ENCODE measurements around the gene ATG13. TPM values are rescaled to one million over a fixed set of nuclear protein-coding genes. Genes with fewer than 3 reads are reported as not detected.
A peak's percentile ranks its signal among the peaks of the same experiment; 100 is the strongest.
"Not testable (repeated sequence)": the region's sequence is repeated elsewhere in the genome, so short reads cannot be mapped to it uniquely, and the experiment has no call there.

ATG13 gene
- total RNA-seq: 10 to 100 TPM; 59.6 to 72.7 TPM
- 10 to 100 TPM; 29.9 to 46.5 TPM for polyA plus RNA-seq
- long read RNA-seq, donor 1, full-length matches to known transcripts: 34 of 81 reads
- long read RNA-seq, donor 1, partial matches to known transcripts: 19 of 81 reads
- long read RNA-seq, donor 1, other reads (novel, unspliced or antisense): 28 of 81 reads
- long read RNA-seq, donor 2, full-length matches to known transcripts: 8 of 23 reads
- long read RNA-seq, donor 2, partial matches to known transcripts: 3 of 23 reads
- long read RNA-seq, donor 2, other reads (novel, unspliced or antisense): 12 of 23 reads

- Histone ChIP-seq H3K9me3 (ENCODE audit: control insufficient read depth, low read length) (no peaks in the 10 kb centered on the region), H3K27ac (ENCODE audit: low read depth in 1 of 2, low read length in 2 of 2) (peak within 1 kb of the TSS; percentile 80 to 96), H3K36me3 (ENCODE audit: control insufficient read depth in 1 of 2, insufficient read depth in 2 of 2, low read length in 1 of 2) (no peaks in the 10 kb centered on the region), H3K4me3 (ENCODE audit: low read length in 2 of 2) (peak within 1 kb of the TSS; percentile 95 to 100), H3K27me3 (ENCODE audit: control insufficient read depth in 1 of 2, insufficient read depth in 2 of 2, low read length in 1 of 2) (no peaks in the 10 kb centered on the region), H3K4me1 (ENCODE audit: control insufficient read depth in 1 of 2, insufficient read depth in 2 of 2, low read length in 2 of 2) (peaks cover 0 to 2% of the 10 kb centered on the region in 2 donors)
- 0% methylated on average over 71 to 72 of the region's 72 CpGs for WGBS, 2 donors
- peak; percentile 99 for ATAC-seq (ENCODE audit: low FRiP score)
- DNase-seq: peak; percentile 92 to 96
- intact Hi-C loops (cut with DNase I): loop anchor here in 1 of 2 donors (5.0 to 10.0 kb wide), 2 partner anchors 73 to 225 kb away; partner anchors contain the start of gene CHRM4
These were observed at the start of gene ATG13, which contains the start of gene HARBI1 for GRCh38 chr11:46617134-46617971. Gene ATG13 (plus strand): TSS chr11:46617553. CDS start chr11:46644292, 26,739 bp downstream. Gene HARBI1 (minus strand): TSS chr11:46617227. CDS start chr11:46616237, 990 bp downstream.

GRCh38 chr11:46570790-46571398 is 46.5 kb upstream of the ATG13 start:
- H3K27ac ChIP-seq (ENCODE audit: low read depth in 1 of 2, low read length in 2 of 2): no peak overlapping the region
- ATAC-seq (ENCODE audit: low FRiP score): no peak
- intact Hi-C loops (cut with DNase I): no loop called here
- peaks cover 3 to 6% of the 10 kb centered on the region in 2 donors for H3K4me1 ChIP-seq (ENCODE audit: control insufficient read depth in 1 of 2, insufficient read depth in 2 of 2, low read length in 2 of 2)
- no peak for DNase-seq
- no peaks in the 10 kb centered on the region for H3K36me3 ChIP-seq (ENCODE audit: control insufficient read depth in 1 of 2, insufficient read depth in 2 of 2, low read length in 1 of 2)
- no peaks in the 10 kb centered on the region for H3K9me3 ChIP-seq (ENCODE audit: control insufficient read depth, low read length)
- 3 to 5% methylated on average over 2 of the region's 2 CpGs for WGBS, 2 donors
- H3K27me3 ChIP-seq (ENCODE audit: control insufficient read depth in 1 of 2, insufficient read depth in 2 of 2, low read length in 1 of 2): no peaks in the 10 kb centered on the region
- H3K4me3 ChIP-seq (ENCODE audit: low read length in 2 of 2): no peak overlapping the region

- intact Hi-C loops (cut with DNase I): no loop called here
- no peak for ATAC-seq (ENCODE audit: low FRiP score)
- Histone ChIP-seq H3K36me3 (ENCODE audit: control insufficient read depth in 1 of 2, insufficient read depth in 2 of 2, low read length in 1 of 2) (no peaks in the 10 kb centered on the region), H3K27me3 (ENCODE audit: control insufficient read depth in 1 of 2, insufficient read depth in 2 of 2, low read length in 1 of 2) (no peaks in the 10 kb centered on the region), H3K4me1 (ENCODE audit: control insufficient read depth in 1 of 2, insufficient read depth in 2 of 2, low read length in 2 of 2) (peaks cover 0 to 6% of the 10 kb centered on the region in 2 donors), H3K27ac (ENCODE audit: low read depth in 1 of 2, low read length in 2 of 2) (no peak overlapping the region), H3K9me3 (ENCODE audit: control insufficient read depth, low read length) (no peaks in the 10 kb centered on the region), H3K4me3 (ENCODE audit: low read length in 2 of 2) (no peak overlapping the region)
- DNase-seq: no peak
- WGBS, 2 donors: 2% methylated on average over 1 of the region's 1 CpG
These were observed 42.7 kb upstream of the ATG13 start for GRCh38 chr11:46574656-46575055.

- H3K4me3 ChIP-seq (ENCODE audit: low read length in 2 of 2): no peak overlapping the region
- H3K4me1 ChIP-seq (ENCODE audit: control insufficient read depth in 1 of 2, insufficient read depth in 2 of 2, low read length in 2 of 2): no peaks in the 10 kb centered on the region
- intact Hi-C loops (cut with DNase I): no loop called here
- 98 to 100% methylated on average over 1 of the region's 1 CpG for WGBS, 2 donors
- H3K27ac ChIP-seq (ENCODE audit: low read depth in 1 of 2, low read length in 2 of 2): no peak overlapping the region
- ATAC-seq (ENCODE audit: low FRiP score) (no peak), DNase-seq (no peak)
- H3K36me3 ChIP-seq (ENCODE audit: control insufficient read depth in 1 of 2, insufficient read depth in 2 of 2, low read length in 1 of 2): no peaks in the 10 kb centered on the region
- H3K9me3 ChIP-seq (ENCODE audit: control insufficient read depth, low read length): no peaks in the 10 kb centered on the region
- H3K27me3 ChIP-seq (ENCODE audit: control insufficient read depth in 1 of 2, insufficient read depth in 2 of 2, low read length in 1 of 2): no peaks in the 10 kb centered on the region
These were observed 40.3 kb upstream of the ATG13 start for GRCh38 chr11:46577058-46577457.

- intact Hi-C loops (cut with DNase I): no loop called here
- 94 to 95% methylated on average over 5 of the region's 5 CpGs for WGBS, 2 donors
These were observed 34.8 kb upstream of the ATG13 start for GRCh38 chr11:46582588-46582987.

GRCh38 chr11:46583513-46583912 is 33.8 kb upstream of the ATG13 start:
- ATAC-seq (ENCODE audit: low FRiP score); H3K4me1 ChIP-seq (ENCODE audit: control insufficient read depth in 1 of 2, insufficient read depth in 2 of 2, low read length in 2 of 2); H3K36me3 ChIP-seq (ENCODE audit: control insufficient read depth in 1 of 2, insufficient read depth in 2 of 2, low read length in 1 of 2); intact Hi-C loops (cut with DNase I); H3K4me3 ChIP-seq (ENCODE audit: low read length in 2 of 2); H3K27me3 ChIP-seq (ENCODE audit: control insufficient read depth in 1 of 2, insufficient read depth in 2 of 2, low read length in 1 of 2); H3K27ac ChIP-seq (ENCODE audit: low read depth in 1 of 2, low read length in 2 of 2); H3K9me3 ChIP-seq (ENCODE audit: control insufficient read depth, low read length); DNase-seq: not testable (repeated sequence)
- WGBS, 2 donors: 88 to 100% methylated on average over 1 of the region's 1 CpG

More at GRCh38 chr11:46582588-46582987, 34.8 kb upstream of the ATG13 start:
- no peaks in the 10 kb centered on the region for H3K36me3 ChIP-seq (ENCODE audit: control insufficient read depth in 1 of 2, insufficient read depth in 2 of 2, low read length in 1 of 2)
- no peak overlapping the region for H3K27ac ChIP-seq (ENCODE audit: low read depth in 1 of 2, low read length in 2 of 2)
- no peak overlapping the region for H3K4me3 ChIP-seq (ENCODE audit: low read length in 2 of 2)
- ATAC-seq (ENCODE audit: low FRiP score): no peak
- DNase-seq: no peak
- no peaks in the 10 kb centered on the region for H3K27me3 ChIP-seq (ENCODE audit: control insufficient read depth in 1 of 2, insufficient read depth in 2 of 2, low read length in 1 of 2)
- H3K4me1 ChIP-seq (ENCODE audit: control insufficient read depth in 1 of 2, insufficient read depth in 2 of 2, low read length in 2 of 2): no peaks in the 10 kb centered on the region
- no peaks in the 10 kb centered on the region for H3K9me3 ChIP-seq (ENCODE audit: control insufficient read depth, low read length)

GRCh38 chr11:46588131-46588530 is 29.2 kb upstream of the ATG13 start:
- Histone ChIP-seq H3K9me3 (ENCODE audit: control insufficient read depth, low read length) (no peaks in the 10 kb centered on the region), H3K27me3 (ENCODE audit: control insufficient read depth in 1 of 2, insufficient read depth in 2 of 2, low read length in 1 of 2) (no peaks in the 10 kb centered on the region), H3K36me3 (ENCODE audit: control insufficient read depth in 1 of 2, insufficient read depth in 2 of 2, low read length in 1 of 2) (no peaks in the 10 kb centered on the region), H3K4me1 (ENCODE audit: control insufficient read depth in 1 of 2, insufficient read depth in 2 of 2, low read length in 2 of 2) (peaks cover 3% of the 10 kb centered on the region in 2 donors), H3K4me3 (ENCODE audit: low read length in 2 of 2) (no peak overlapping the region), H3K27ac (ENCODE audit: low read depth in 1 of 2, low read length in 2 of 2) (no peak overlapping the region)
- DNase-seq (no peak), ATAC-seq (ENCODE audit: low FRiP score) (no peak)
- intact Hi-C loops (cut with DNase I): no loop called here
- 88% methylated on average over 5 of the region's 5 CpGs for WGBS, 2 donors

GRCh38 chr11:46588915-46589314 is 28.4 kb upstream of the ATG13 start:
- no peaks in the 10 kb centered on the region for H3K36me3 ChIP-seq (ENCODE audit: control insufficient read depth in 1 of 2, insufficient read depth in 2 of 2, low read length in 1 of 2)
- ATAC-seq (ENCODE audit: low FRiP score) (no peak), DNase-seq (no peak)
- H3K4me1 ChIP-seq (ENCODE audit: control insufficient read depth in 1 of 2, insufficient read depth in 2 of 2, low read length in 2 of 2): peaks cover 3% of the 10 kb centered on the region in 2 donors
- H3K27ac ChIP-seq (ENCODE audit: low read depth in 1 of 2, low read length in 2 of 2): no peak overlapping the region
- intact Hi-C loops (cut with DNase I): no loop called here
- no peaks in the 10 kb centered on the region for H3K27me3 ChIP-seq (ENCODE audit: control insufficient read depth in 1 of 2, insufficient read depth in 2 of 2, low read length in 1 of 2)
- no peaks in the 10 kb centered on the region for H3K9me3 ChIP-seq (ENCODE audit: control insufficient read depth, low read length)
- no peak overlapping the region for H3K4me3 ChIP-seq (ENCODE audit: low read length in 2 of 2)

All from aorta (tissue), 5 donors.